COLO668 (cell line): ENCODE data around the gene PAM16.

Experiments
- DNase-seq: peaks from one replicate; lab custom pipeline; 2025; ENCODE audit not compliant: unreplicated experiment; lab: John Stamatoyannopoulos, UW

Gene PAM16

DNA sequence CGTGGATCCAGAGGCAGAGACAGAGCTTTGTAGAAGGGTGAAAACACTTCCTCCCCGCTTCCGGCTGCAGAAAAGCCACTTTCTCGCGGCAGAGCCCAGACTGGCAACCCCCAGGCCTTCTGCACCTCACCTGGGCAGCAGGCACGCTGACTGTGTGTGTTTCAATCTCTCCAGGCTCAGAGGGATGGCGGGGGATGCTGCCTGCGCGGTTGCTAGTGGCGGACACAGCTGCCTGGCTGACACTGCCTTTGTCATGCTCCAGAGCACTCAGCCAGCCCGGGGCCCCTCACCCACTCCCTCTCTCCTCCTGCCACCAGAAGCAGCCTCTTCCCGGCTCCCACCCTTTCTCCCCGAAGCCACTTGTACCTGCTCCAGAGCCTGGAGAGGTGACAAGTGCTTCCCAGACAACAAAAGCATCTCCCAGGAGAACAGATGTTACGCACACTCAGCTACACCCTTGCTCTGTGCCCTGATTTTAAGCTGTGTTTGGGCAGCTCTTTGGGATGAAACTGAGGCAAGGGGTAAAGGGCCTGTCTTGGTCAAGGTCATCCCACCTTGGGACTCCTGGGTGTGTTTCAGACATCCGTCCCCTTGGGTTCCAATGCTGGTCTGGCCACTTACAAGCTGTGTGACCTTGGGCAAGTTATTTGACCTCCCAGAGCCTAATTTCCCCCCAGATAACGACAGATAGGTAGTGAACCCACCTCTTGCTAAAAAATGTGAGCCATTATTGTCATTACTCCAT is 44.5 kb downstream of the PAM16 start:
- peak; percentile 73 for DNase-seq

DNA sequence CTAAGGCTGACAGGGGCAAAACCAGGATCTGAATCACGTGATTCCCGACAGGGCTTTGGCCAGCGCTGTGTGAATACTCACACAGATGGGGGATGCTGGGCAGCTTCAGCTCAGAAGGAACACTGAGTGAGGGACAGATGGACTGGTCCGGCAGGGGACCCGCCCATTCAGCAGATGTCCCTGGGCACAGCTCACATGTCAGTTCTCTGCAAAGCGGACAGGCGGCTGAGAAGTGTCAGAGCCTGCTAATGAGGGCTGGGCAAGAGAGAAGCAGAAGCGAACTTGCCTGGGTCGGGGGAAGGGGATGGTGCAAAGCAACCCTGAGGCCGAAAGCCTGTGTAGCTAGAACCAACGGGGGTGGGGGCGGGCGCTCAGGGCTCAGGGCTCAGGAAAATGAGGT is 47.1 kb downstream of the PAM16 start:
- DNase-seq = peak; percentile 30

DNA sequence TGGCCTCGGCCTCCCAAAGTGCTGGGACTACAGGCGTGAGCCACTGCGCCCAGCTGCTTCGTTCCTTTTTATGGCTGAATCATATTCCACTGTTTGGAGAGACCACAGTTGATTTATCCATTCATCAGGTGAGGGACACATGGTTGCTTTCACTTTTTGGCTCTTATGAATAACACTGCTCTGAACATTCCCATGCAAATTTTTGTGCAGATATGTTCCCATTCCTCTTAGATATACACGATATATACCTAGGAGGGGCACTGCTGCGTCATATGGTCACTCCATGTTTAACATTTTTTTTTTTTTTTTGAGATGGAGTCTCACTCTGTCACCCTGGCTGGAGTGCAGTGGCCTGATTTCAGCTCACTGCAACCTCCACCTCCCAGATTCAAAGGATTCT is 49.2 kb downstream of the PAM16 start:
- no peak for DNase-seq

DNA sequence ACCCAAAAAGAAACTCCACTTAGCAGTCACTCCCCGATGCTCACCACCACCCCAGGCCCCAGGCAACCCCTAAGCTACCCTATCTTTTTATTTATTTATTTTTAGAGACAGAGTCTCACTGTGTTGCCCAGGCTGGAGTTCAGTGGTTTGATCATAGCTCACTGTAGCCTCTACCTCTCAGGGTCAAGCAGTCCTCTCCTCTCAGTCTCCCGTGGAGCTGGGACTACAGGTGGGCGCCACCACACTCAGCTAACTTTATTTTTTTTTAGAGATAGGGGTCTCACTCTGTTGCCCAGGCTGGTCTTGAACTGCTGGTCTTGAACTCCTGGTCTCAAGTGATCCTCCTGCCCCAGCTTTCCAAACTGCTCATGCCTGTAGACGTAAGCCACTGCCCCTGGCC is 49.9 kb downstream of the PAM16 start:
- no peak for DNase-seq

DNA sequence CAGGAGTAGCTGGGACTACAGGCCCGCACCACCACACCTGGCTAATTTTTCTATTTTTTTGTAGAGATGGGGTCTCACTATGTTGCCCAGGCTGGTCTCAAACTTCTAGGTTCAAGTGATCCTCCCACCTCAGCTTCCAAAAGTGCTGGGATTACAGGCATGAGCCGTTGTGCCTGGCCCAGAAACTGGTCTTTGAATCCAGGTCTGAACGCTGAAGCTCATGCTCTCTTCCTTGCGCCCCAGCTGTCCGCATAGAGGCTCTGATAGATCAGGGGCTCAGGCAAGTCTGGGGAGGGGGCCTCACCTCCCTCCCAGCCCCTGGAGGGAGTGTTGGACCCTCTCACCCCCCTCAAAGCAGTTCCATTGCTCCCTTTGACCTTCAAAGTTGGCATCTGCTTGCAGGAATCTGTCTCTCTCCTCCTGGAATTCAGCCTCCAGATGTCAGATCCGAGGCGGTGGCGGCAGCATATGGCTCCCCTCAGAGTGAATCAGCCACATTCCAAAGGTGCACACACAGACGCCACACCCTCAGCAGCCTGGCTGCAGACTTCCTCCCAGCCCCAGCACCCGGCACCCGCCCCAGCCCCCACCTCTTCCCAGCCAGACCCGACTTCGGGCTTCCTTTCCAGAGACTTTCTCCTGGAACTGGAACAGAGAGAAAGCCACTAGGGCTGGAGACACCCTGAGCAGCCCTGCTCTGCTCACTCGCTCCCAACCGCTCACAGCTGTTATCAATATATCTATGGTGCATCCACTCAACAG is 52.2 kb downstream of the PAM16 start:
- DNase-seq = no peak

DNA sequence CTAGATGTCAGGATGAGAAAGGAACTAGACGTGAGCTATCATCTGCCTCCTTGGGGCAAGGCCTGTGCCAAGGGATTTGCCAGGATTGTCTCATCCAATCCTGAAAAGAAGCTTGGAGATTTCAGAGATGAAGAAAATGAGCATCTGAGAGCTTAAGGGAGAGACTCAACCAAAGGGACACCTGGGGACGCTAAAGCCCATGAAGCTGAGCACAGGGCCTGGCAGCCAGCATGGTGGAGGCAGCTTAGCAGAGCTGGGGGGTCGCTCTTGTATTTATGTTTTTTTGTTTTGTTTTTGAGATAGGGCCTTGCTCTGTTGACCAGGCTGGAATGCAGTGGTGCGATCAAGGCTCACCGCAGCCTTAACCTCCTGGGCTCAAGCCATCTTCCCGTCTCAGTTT is 53.6 kb downstream of the PAM16 start:
- no peak for DNase-seq

DNA sequence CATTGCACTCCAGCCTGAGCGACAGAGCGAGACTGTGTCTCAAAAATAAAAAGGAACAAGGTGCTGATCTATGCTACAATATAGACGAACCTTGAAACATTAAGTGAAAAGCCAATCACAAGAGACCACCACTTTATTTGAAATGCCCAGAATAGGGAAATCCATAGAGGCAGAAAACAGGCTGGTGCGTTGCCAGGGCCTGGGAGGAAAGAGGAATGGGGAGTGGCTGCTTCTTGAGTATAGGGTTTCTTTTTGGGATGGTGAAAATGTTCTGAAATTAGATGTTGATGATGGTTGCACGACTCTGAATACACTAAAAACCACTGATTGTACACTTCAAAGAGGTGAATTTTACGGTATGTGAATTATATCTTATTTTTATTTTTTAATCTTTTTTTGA is 55.5 kb downstream of the PAM16 start:
- no peak for DNase-seq

DNA sequence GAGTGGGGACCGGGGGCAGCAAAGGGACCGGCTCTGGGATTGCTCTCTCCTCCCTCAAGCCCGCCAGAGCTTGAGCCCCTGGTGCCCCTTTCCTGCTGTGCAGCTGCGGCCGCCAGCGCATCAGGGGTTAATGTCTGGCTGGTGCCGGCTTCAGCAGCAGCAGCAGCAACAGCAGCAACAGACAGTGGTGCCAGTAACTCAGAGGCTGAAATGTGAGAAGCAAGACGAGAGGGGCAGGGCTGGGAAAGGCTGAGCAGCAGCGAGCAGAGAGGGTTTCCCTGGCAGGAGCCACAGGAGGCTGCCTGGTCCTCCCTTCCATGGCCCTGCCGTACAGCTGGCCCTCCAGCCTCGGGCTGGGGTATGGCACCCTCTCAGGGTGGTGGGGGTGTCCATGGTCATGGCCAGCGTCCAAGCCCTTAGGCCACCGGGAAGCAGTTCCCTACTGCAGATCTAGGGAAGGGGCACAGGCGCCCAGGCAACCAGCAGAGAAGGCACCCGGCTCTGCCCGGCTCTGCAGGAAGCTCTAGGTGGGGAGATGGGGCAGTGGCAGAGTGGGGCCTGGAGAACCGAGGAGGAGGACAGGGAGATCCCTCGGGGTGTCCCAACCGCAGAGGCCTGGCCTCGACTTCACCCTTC is 57.2 kb downstream of the PAM16 start:
- DNase-seq = peak; percentile 63

DNA sequence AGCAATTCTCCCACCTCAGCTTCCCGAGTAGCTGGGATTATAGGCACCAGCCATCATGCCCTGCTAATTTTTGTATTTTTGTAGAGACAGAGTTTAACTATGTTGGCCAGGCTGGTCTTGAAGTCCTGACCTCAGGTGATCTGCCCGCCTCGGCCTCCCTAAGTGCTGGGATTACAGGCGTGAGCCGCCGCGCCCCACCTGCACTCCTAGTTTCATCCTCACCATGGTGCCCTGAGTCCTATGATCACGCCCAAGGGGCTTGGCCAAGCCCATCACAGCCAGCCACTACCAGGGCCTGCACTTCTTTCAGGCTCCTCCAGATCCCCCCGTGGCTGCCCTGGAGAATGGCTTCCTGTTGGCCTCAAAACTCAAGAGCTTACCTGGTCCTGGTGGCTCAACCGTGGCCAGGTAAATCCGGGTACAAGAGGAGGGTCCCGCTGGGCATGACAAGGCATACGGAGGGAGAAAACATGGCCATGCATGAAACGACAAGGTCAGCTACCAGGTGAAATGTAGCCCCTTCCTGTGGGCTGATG is 57.9 kb downstream of the PAM16 start:
- no peak for DNase-seq

DNA sequence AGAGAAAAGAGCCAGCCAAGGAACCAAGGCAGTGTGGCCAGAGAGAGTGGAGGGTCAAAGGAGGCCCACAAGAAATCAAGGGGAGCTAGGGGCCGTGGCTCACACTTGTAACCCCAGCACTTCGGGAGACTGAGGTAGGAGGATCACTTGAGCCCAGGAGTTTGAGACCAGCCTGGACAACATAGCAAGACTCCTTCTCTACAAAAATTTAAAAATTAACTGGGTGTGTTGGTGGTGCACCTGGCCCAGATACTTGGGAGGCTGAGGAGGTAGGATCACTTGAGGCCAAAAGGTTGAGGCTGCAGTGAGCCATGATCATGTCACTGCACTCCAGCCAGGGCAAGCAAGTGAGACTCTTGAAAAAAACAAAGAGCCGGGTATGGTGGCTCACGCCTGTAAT is 59.4 kb downstream of the PAM16 start:
- DNase-seq = no peak
